HCT116 (cell line): Measurements from ENCODE around the gene CTIF.

Source experiments
- EZH2 ChIP-seq: fragments of 200-600 bp; sonication (generic); IDR thresholded peaks from 2 replicates; pipeline ENCODE4 v1.6.1; 2017; ENCODE audit warnings: antibody characterized with exemption, mixed run types
- EZH2phosphoT487 ChIP-seq: fragments of 200-600 bp; IDR thresholded peaks from 2 replicates; pipeline ENCODE4 v1.6.1; 2018; ENCODE audit warnings: antibody characterized with exemption, borderline replicate concordance
- FOSL1 ChIP-seq: IDR thresholded peaks from 2 replicates; pipeline ENCODE4 v1.6.1; 2012; ENCODE audit warnings: low read depth
- JUND ChIP-seq: IDR thresholded peaks from 2 replicates; pipeline ENCODE4 v1.6.1; 2012
- POLR2A ChIP-seq: IDR thresholded peaks from 2 replicates; pipeline ENCODE4 v1.7.0; 2011; ENCODE audit warnings: borderline replicate concordance; ENCODE audit not compliant: insufficient read depth, insufficient read length; ENCODE audit errors: extremely low read depth
- POLR2AphosphoS5 ChIP-seq: IDR thresholded peaks from 2 replicates; pipeline ENCODE4 v1.6.1; 2011; ENCODE audit warnings: mild to moderate bottlenecking, low read depth, low read length, moderate library complexity
- SRF ChIP-seq: IDR thresholded peaks from 2 replicates; pipeline ENCODE4 v1.6.1; 2012; ENCODE audit warnings: low read depth
- TF ChIP-seq, protein P1 (sequence below), 3 experiments: fragments of 200-600 bp in 1 of 3; sonication (generic) in 1 of 3; IDR thresholded peaks in 2 of 3; conservative IDR thresholded peaks in 1 of 3; 2 replicates each; pipeline ENCODE4 v1.5.1; 2012 to 2017; ENCODE audit warnings: low read depth in 2 of 3, low read length in 2 of 3, antibody characterized with exemption in 1 of 3, borderline replicate concordance in 1 of 3, control low read depth in 1 of 3, mild to moderate bottlenecking in 1 of 3, mixed read lengths in 1 of 3, mixed run types in 1 of 3, moderate library complexity in 1 of 3; ENCODE audit not compliant: insufficient read depth in 1 of 3
- TF ChIP-seq, protein P2 (sequence below): IDR thresholded peaks from 2 replicates; pipeline ENCODE4 v1.6.1; 2012; ENCODE audit warnings: low read depth
- TF ChIP-seq, protein P3 (sequence below): IDR thresholded peaks from 2 replicates; pipeline ENCODE4 v1.6.1; 2012

DNA sequence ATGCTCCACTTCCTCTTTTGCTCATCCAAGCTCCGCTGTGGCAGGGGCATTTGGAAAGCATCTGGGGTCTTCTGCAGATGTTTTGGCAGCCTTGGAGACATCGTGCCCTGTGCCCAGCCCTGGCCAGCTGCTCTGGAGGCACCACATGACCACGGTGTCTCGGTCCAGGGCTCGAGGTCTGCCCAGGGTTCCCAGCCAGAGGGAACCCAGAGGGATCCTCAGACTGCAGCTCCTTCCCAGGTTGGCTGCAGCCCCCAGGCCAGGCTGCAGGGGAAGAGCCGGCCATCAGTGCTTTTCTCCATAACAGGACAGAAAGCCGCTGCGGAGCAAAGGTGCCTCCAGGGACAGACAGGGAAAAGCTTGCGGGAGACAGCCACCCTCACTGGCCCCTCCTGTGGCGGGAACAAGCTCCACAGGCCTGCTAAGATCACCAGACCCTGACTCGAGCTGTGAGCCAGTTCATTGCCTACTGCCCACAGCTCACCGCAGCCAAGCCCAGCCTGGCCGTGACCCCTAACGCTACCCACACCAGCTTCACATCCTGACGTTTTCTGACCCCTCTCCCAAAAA, 337.2 kb downstream of the CTIF start:
- TF ChIP-seq POLR2A (no peak), POLR2AphosphoS5 (no peak), FOSL1 (no peak), EZH2phosphoT487 (no peak), EZH2 (no peak), JUND (no peak), SRF (no peak)
- TF ChIP-seq, protein P1, sequence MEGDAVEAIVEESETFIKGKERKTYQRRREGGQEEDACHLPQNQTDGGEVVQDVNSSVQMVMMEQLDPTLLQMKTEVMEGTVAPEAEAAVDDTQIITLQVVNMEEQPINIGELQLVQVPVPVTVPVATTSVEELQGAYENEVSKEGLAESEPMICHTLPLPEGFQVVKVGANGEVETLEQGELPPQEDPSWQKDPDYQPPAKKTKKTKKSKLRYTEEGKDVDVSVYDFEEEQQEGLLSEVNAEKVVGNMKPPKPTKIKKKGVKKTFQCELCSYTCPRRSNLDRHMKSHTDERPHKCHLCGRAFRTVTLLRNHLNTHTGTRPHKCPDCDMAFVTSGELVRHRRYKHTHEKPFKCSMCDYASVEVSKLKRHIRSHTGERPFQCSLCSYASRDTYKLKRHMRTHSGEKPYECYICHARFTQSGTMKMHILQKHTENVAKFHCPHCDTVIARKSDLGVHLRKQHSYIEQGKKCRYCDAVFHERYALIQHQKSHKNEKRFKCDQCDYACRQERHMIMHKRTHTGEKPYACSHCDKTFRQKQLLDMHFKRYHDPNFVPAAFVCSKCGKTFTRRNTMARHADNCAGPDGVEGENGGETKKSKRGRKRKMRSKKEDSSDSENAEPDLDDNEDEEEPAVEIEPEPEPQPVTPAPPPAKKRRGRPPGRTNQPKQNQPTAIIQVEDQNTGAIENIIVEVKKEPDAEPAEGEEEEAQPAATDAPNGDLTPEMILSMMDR (IDR thresholded peaks at IDR 0.05 in 2 of 3, conservative IDR thresholded peaks at IDR 0.05 in 1 of 3; ENCODE audit: borderline replicate concordance in 1 of 3, insufficient read depth in 1 of 3, low read depth in 2 of 3, low read length in 2 of 3), result no peak
- TF ChIP-seq, protein P2, sequence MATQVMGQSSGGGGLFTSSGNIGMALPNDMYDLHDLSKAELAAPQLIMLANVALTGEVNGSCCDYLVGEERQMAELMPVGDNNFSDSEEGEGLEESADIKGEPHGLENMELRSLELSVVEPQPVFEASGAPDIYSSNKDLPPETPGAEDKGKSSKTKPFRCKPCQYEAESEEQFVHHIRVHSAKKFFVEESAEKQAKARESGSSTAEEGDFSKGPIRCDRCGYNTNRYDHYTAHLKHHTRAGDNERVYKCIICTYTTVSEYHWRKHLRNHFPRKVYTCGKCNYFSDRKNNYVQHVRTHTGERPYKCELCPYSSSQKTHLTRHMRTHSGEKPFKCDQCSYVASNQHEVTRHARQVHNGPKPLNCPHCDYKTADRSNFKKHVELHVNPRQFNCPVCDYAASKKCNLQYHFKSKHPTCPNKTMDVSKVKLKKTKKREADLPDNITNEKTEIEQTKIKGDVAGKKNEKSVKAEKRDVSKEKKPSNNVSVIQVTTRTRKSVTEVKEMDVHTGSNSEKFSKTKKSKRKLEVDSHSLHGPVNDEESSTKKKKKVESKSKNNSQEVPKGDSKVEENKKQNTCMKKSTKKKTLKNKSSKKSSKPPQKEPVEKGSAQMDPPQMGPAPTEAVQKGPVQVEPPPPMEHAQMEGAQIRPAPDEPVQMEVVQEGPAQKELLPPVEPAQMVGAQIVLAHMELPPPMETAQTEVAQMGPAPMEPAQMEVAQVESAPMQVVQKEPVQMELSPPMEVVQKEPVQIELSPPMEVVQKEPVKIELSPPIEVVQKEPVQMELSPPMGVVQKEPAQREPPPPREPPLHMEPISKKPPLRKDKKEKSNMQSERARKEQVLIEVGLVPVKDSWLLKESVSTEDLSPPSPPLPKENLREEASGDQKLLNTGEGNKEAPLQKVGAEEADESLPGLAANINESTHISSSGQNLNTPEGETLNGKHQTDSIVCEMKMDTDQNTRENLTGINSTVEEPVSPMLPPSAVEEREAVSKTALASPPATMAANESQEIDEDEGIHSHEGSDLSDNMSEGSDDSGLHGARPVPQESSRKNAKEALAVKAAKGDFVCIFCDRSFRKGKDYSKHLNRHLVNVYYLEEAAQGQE, result no peak
- TF ChIP-seq, protein P3, sequence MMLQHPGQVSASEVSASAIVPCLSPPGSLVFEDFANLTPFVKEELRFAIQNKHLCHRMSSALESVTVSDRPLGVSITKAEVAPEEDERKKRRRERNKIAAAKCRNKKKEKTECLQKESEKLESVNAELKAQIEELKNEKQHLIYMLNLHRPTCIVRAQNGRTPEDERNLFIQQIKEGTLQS, result no peak
